ENCODE measurements around the gene IER2.
A peak's percentile ranks its signal among the peaks of the same experiment; 100 is the strongest.
"Not testable (repeated sequence)": the region's sequence is repeated elsewhere in the genome, so short reads cannot be mapped to it uniquely, and the experiment has no call there.

The IER2 gene

GRCh38 chr19:13139633-13140311 lies 10.4 kb upstream of the IER2 start:
- DNase-seq, result no peak

GRCh38 chr19:13146763-13147563 lies 3.2 kb upstream of the IER2 start:
- no peak for DNase-seq

- not testable (repeated sequence) for DNase-seq
These were observed 1.0 kb upstream of the IER2 start for GRCh38 chr19:13149173-13149627.

- DNase-seq, result peak; percentile 66
These were observed 504 bp upstream of the IER2 start for GRCh38 chr19:13149628-13150186.

- peak; percentile 70 for DNase-seq
These were observed 857 bp downstream of the IER2 start for GRCh38 chr19:13150931-13151604.

GRCh38 chr19:13151605-13152355 lies 1.6 kb downstream of the IER2 start:
- peak; percentile 99 for DNase-seq

GRCh38 chr19:13152356-13152973 lies 2.3 kb downstream of the IER2 start:
- peak; percentile 97 for DNase-seq

GRCh38 chr19:13152974-13153568 lies 2.9 kb downstream of the IER2 start:
- DNase-seq, result no peak

GRCh38 chr19:13153569-13154240 lies 3.5 kb downstream of the IER2 start:
- peak; percentile 74 for DNase-seq

- peak; percentile 90 for DNase-seq
These were observed 4.1 kb downstream of the IER2 start for GRCh38 chr19:13154241-13154778.

GRCh38 chr19:13154911-13155471 lies 4.8 kb downstream of the IER2 start:
- DNase-seq, result peak; percentile 80

GRCh38 chr19:13155472-13156359 lies 5.5 kb downstream of the IER2 start:
- peak; percentile 85 for DNase-seq

- DNase-seq, result no peak
These were observed 9.5 kb downstream of the IER2 start for GRCh38 chr19:13159713-13160112.

GRCh38 chr19:13160557-13160956 lies 10.3 kb downstream of the IER2 start:
- DNase-seq, result no peak

GRCh38 chr19:13162724-13163608 lies 12.8 kb downstream of the IER2 start:
- DNase-seq, result peak; percentile 96

- peak; percentile 80 for DNase-seq
These were observed 13.6 kb downstream of the IER2 start for GRCh38 chr19:13163609-13164342.
